HepG2 (cell line): Measurements from ENCODE around the gene BLVRA. TPM values are rescaled to one million over a fixed set of nuclear protein-coding genes. Genes with fewer than 3 reads are reported as not detected.

Source experiments
- HNF4A ChIP-seq: sonication (generic); formaldehyde crosslinking; IDR thresholded peaks from 2 replicates; pipeline ENCODE4 v1.4.0; 2020; ENCODE audit warnings: missing genetic modification reagents
- KAT2B ChIP-seq: fragments of 150-350 bp; IDR thresholded peaks from 2 replicates; pipeline ENCODE4 v1.6.1; 2014; ENCODE audit warnings: low read depth, low read length, borderline replicate concordance
- MTA1 ChIP-seq: sonication (generic); formaldehyde crosslinking; IDR thresholded peaks from 2 replicates; pipeline ENCODE4 v1.4.0; 2020; ENCODE audit warnings: missing genetic modification reagents, mild to moderate bottlenecking, borderline replicate concordance
- NR2F6 ChIP-seq, 2 experiments: IDR thresholded peaks; 2 replicates each; pipeline ENCODE4 v1.6.1; 2016; ENCODE audit warnings: antibody characterized with exemption in 1 of 2, mild to moderate bottlenecking in 1 of 2
- ZNF558 ChIP-seq: sonication (generic); formaldehyde crosslinking; IDR thresholded peaks from 2 replicates; pipeline ENCODE4 v1.9.0; 2022; ENCODE audit warnings: mild to moderate bottlenecking, missing genetic modification reagents, borderline replicate concordance
- ZSCAN22 ChIP-seq: sonication (generic); formaldehyde crosslinking; IDR thresholded peaks from 2 replicates; pipeline ENCODE4 v1.4.0; 2020; ENCODE audit warnings: mild to moderate bottlenecking, missing genetic modification reagents
- polyA plus RNA-seq, 8 experiments: library from polyadenylated mRNA; depleted of rRNA in 3 of 8; stranded (reverse) in 7 of 8; unstranded in 1 of 8; fragments of >200 nt; fragmentation: Illumina TruSeq in 4 of 8; extraction: Trizol in 4 of 8; gene quantifications; 2 replicates each; pipeline versions ENCODE4 v1.2.1 to v1.2.3, GENCODE V29; 2011 to 2016; ENCODE audit warnings: low read depth in 4 of 8, missing spikeins in 1 of 8, mixed read lengths in 1 of 8; ENCODE audit not compliant: insufficient read depth in 1 of 8
- total RNA-seq, 5 experiments: library from RNA; depleted of rRNA; stranded (reverse); fragments of >200 nt; fragmentation: Illumina TruSeq; extraction: Trizol; gene quantifications; 2 replicates each; pipeline ENCODE4 v1.2.3, GENCODE V29; 2016; ENCODE audit warnings: low read depth in 1 of 5
- TF ChIP-seq, protein P1 (sequence below): sonication (generic); formaldehyde crosslinking; IDR thresholded peaks from 2 replicates; pipeline ENCODE4 v1.5.1; 2020; ENCODE audit warnings: mild to moderate bottlenecking, missing genetic modification reagents, moderate library complexity
- TF ChIP-seq, protein P2 (sequence below): IDR thresholded peaks from 2 replicates; pipeline ENCODE4 v1.6.1; 2016; ENCODE audit warnings: low read depth, borderline replicate concordance
- TF ChIP-seq, protein P3 (sequence below): sonication (generic); formaldehyde crosslinking; IDR thresholded peaks from 2 replicates; pipeline ENCODE4 v1.4.0; 2020; ENCODE audit warnings: mild to moderate bottlenecking, missing genetic modification reagents, borderline replicate concordance
- TF ChIP-seq, protein P4 (sequence below): sonication (generic); formaldehyde crosslinking; IDR thresholded peaks from 2 replicates; pipeline ENCODE4 v1.4.0; 2020; ENCODE audit warnings: low read depth, missing genetic modification reagents
- TF ChIP-seq, protein P5 (sequence below): sonication (generic); formaldehyde crosslinking; IDR thresholded peaks from 2 replicates; pipeline ENCODE4 v1.5.0; 2020; ENCODE audit warnings: missing genetic modification reagents
- TF ChIP-seq, protein P6 (sequence below): IDR thresholded peaks from 2 replicates; pipeline ENCODE4 v1.6.1; 2016

Gene BLVRA
- total and polyA plus RNA-seq, 2 of the 13 experiments (the other 11 are each of a cell fraction or from before 2014, with no cell fraction given): 39.2 to 64.2 TPM

DNA sequence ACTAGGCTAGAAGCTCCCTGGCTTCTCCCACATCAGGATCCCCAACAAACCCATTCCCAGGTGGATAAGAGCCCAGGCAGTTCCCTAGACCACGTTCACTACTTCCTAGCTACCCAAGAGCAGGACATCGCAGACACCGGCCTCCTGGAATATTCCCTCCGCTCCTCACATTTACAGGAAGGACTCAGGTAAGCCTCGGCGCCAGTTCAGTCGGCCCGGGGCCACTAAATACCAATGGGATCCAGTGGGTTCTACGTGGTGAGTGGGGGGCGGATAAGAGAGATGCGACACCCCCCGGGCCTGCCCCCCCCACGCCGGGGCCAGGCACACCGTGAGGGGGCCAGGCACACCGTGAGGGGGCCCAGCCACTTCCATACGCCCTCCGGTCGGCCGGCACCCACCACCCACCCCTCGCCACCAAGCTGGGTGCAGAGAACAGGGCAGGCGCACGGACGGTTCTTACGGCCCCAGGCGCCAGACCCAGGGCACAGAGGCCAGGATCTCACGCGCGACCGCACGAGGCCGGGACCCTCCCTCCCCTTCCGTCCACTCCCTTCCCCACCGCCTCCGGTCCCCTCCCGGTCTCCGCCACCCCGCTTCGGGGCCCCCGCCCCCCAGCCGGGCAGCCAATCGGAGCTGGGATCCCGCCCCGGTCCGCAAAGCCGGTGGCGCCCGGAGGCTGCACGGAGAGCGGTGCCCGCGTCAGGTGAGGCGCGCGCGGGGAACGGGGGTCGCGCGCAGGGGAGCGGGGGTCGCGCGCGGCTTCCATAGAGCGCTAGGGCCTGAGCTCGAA is at the start of gene BLVRA (continued):
- TF ChIP-seq, protein P1, sequence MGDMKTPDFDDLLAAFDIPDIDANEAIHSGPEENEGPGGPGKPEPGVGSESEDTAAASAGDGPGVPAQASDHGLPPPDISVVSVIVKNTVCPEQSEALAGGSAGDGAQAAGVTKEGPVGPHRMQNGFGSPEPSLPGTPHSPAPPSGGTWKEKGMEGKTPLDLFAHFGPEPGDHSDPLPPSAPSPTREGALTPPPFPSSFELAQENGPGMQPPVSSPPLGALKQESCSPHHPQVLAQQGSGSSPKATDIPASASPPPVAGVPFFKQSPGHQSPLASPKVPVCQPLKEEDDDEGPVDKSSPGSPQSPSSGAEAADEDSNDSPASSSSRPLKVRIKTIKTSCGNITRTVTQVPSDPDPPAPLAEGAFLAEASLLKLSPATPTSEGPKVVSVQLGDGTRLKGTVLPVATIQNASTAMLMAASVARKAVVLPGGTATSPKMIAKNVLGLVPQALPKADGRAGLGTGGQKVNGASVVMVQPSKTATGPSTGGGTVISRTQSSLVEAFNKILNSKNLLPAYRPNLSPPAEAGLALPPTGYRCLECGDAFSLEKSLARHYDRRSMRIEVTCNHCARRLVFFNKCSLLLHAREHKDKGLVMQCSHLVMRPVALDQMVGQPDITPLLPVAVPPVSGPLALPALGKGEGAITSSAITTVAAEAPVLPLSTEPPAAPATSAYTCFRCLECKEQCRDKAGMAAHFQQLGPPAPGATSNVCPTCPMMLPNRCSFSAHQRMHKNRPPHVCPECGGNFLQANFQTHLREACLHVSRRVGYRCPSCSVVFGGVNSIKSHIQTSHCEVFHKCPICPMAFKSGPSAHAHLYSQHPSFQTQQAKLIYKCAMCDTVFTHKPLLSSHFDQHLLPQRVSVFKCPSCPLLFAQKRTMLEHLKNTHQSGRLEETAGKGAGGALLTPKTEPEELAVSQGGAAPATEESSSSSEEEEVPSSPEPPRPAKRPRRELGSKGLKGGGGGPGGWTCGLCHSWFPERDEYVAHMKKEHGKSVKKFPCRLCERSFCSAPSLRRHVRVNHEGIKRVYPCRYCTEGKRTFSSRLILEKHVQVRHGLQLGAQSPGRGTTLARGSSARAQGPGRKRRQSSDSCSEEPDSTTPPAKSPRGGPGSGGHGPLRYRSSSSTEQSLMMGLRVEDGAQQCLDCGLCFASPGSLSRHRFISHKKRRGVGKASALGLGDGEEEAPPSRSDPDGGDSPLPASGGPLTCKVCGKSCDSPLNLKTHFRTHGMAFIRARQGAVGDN (CRISPR knock-in tag): peak; percentile 90
- peak; percentile 61; the same call in 1 of the 2 replicates for TF ChIP-seq ZNF558 (CRISPR knock-in tag)
- no peak for TF ChIP-seq NR2F6 (IDR thresholded peaks at IDR 0.05)
- TF ChIP-seq NR2F6 (CRISPR knock-in tag; IDR thresholded peaks at IDR 0.05): no peak; the same call in 1 of the 2 replicates
- TF ChIP-seq KAT2B: no peak
- TF ChIP-seq, protein P2, sequence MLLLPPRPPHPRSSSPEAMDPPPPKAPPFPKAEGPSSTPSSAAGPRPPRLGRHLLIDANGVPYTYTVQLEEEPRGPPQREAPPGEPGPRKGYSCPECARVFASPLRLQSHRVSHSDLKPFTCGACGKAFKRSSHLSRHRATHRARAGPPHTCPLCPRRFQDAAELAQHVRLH (CRISPR knock-in tag): 0 out of 2 replicates have a peak, but pooled peaks have one; percentile 39
- no peak for TF ChIP-seq ZSCAN22 (CRISPR knock-in tag)
- TF ChIP-seq, protein P3, sequence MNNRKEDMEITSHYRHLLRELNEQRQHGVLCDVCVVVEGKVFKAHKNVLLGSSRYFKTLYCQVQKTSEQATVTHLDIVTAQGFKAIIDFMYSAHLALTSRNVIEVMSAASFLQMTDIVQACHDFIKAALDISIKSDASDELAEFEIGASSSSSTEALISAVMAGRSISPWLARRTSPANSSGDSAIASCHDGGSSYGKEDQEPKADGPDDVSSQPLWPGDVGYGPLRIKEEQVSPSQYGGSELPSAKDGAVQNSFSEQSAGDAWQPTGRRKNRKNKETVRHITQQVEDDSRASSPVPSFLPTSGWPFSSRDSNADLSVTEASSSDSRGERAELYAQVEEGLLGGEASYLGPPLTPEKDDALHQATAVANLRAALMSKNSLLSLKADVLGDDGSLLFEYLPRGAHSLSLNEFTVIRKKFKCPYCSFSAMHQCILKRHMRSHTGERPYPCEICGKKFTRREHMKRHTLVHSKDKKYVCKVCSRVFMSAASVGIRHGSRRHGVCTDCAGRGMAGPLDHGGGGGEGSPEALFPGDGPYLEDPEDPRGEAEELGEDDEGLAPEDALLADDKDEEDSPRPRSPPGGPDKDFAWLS (CRISPR knock-in tag): 0 out of 2 replicates have a peak, but pooled peaks have one; percentile 45
- TF ChIP-seq, protein P4, sequence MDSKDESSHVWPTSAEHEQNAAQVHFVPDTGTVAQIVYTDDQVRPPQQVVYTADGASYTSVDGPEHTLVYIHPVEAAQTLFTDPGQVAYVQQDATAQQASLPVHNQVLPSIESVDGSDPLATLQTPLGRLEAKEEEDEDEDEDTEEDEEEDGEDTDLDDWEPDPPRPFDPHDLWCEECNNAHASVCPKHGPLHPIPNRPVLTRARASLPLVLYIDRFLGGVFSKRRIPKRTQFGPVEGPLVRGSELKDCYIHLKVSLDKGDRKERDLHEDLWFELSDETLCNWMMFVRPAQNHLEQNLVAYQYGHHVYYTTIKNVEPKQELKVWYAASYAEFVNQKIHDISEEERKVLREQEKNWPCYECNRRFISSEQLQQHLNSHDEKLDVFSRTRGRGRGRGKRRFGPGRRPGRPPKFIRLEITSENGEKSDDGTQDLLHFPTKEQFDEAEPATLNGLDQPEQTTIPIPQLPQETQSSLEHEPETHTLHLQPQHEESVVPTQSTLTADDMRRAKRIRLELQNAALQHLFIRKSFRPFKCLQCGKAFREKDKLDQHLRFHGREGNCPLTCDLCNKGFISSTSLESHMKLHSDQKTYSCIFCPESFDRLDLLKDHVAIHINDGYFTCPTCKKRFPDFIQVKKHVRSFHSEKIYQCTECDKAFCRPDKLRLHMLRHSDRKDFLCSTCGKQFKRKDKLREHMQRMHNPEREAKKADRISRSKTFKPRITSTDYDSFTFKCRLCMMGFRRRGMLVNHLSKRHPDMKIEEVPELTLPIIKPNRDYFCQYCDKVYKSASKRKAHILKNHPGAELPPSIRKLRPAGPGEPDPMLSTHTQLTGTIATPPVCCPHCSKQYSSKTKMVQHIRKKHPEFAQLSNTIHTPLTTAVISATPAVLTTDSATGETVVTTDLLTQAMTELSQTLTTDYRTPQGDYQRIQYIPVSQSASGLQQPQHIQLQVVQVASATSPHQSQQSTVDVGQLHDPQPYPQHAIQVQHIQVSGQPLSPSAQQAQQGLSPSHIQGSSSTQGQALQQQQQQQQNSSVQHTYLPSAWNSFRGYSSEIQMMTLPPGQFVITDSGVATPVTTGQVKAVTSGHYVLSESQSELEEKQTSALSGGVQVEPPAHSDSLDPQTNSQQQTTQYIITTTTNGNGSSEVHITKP (CRISPR knock-in tag): peak; percentile 59; the same call in 1 of the 2 replicates
- peak; percentile 64; the same call in 1 of the 2 replicates for TF ChIP-seq MTA1 (CRISPR knock-in tag)
- TF ChIP-seq, protein P5, sequence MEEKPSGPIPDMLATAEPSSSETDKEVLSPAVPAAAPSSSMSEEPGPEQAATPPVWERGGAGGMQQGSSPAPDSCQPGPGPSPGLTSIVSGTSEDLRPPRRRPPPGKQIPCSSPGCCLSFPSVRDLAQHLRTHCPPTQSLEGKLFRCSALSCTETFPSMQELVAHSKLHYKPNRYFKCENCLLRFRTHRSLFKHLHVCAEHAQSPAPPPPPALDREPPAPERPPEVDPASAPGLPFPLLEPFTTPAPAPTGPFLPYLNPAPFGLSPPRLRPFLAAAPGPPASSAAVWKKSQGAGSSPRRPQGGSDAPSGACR (CRISPR knock-in tag): 0 out of 2 replicates have a peak, but pooled peaks have one; percentile 62
- TF ChIP-seq, protein P6, sequence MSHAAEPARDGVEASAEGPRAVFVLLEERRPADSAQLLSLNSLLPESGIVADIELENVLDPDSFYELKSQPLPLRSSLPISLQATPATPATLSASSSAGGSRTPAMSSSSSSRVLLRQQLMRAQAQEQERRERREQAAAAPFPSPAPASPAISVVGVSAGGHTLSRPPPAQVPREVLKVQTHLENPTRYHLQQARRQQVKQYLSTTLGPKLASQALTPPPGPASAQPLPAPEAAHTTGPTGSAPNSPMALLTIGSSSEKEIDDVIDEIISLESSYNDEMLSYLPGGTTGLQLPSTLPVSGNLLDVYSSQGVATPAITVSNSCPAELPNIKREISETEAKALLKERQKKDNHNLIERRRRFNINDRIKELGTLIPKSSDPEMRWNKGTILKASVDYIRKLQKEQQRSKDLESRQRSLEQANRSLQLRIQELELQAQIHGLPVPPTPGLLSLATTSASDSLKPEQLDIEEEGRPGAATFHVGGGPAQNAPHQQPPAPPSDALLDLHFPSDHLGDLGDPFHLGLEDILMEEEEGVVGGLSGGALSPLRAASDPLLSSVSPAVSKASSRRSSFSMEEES: peak; percentile 21; the same call in 1 of the 2 replicates
- TF ChIP-seq HNF4A (CRISPR knock-in tag): no peak
